ENCODE results near the gene PARP15.
"Not testable (repeated sequence)": the region's sequence is repeated elsewhere in the genome, so short reads cannot be mapped to it uniquely, and the experiment has no call there.

The PARP15 gene

DNA sequence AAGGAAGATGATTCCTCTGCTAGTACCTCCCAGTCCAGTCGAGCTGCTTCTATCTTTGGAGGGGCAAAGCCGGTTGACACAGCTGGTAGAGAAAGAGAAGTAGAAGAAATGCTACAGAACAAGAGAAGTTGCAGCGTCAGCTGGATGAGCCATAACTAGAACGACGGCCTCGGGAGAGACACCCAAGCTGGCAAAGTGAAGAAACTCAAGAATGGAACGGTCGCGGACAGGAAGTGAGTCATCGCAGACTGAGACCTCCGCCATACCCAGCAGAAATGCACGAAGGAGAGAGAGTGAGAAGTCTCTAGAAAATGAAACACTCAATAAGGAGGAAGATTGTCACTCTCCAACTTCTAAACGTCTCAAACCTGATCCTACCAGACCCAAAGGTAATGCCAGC, 84.2 kb downstream of the PARP15 start:
- DNase-seq (ENCODE audit: extremely low read depth in 1 of 2, low read depth in 1 of 2), result no peak

DNA sequence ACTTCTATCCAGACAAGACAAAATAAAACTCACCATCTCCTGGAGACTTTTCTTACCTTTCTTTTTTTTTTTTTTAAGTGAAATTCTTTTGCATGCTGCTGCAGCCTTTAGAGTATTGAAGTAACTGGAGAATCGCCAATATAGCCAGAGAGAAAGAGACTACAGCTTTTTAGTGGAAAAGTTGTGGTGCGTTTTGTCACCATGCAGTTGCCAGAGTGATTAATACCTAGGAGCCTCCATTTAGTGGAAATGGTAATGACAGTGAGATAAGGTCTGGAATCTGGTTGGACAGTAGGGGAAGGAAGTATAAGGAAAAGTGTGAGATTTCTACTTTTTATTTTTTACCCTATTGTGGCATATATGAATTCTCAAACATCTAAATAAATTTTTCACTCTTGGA, 85.1 kb downstream of the PARP15 start:
- DNase-seq (ENCODE audit: extremely low read depth in 1 of 2, low read depth in 1 of 2), result no peak

DNA sequence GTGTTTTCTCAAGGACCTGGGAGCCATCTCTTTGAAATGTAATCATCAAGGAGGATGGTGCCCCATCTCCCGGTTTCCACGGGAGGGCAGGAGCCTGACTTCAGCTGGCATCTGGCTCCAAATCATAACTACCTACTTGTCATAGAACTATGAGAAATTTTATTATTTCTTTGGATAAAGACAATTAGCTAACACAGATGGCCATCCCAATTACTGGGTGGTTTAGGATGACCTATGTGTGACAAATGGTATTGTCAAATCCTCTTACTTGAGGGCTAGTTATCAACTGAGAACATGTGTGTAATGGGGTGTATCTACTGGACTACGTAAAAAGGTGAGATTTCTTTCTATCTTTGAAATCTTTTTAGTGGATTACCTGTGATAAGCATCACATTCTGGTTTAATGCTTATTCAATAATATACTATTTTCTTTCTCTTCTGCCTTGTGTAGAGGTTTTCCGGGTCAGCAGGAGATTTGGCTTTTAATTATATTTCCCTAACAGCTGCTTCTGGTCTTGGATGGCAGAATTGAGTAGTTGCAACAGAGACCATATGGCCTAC, 87.9 kb downstream of the PARP15 start:
- DNase-seq (ENCODE audit: extremely low read depth in 1 of 2, low read depth in 1 of 2), result no peak

DNA sequence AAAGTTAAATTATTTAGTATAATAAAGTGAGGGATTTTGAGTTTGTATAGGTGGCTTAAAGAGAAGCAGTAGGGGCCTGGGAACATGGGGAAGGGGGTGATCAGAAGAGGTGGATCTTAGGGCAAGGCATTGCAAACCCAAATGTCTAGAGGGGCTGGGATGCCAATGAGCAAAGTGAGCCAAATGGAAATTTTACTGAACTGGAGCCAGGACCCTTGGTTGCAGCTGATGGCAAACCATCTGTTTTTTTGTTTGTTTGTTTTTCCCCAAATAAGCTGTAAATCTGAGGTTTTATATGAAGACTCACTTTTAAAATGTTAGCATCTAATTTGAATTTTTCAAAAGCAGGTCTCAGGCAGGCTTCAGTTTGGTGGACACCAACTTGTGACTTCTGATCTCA, 88.4 kb downstream of the PARP15 start:
- no peak for DNase-seq (ENCODE audit: extremely low read depth in 1 of 2, low read depth in 1 of 2)

DNA sequence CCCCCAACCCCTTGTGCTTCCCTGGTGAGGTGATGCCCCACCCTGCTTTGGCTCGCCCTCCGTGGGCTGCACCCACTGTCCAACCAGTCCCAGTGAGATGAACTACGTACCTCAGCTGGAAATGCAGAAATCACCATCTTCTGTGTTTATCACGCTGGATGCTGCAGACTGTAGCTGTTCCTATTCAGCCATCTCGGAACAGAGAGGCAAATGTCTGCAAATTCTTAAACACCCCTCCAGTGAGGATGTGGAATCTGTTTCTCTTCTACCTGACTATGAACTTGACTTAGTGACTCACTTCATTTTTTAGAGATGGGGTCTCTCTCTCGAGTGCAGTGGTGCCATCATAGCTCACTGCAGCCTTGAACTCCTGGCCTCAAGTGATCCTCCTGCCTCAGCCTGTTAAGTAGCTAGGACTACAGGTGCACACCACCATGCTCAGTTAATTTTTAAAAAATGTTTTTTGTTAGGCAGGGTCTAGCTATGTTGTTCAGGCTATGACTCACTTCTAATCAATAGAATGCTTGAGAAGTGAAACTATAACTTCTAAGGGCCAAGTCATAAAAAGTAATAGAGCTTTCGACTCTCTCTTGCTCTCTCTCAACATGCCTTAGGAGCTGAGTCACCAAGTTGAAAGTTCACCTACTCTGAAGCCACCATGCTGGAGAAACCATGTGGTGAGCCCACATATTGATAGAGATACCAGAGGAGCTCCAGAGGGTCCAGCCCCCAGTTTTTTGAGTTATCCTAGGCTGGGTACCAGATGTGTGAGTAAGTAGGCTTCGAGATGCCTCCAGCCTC, 91.7 kb downstream of the PARP15 start:
- DNase-seq (ENCODE audit: extremely low read depth in 1 of 2, low read depth in 1 of 2), result peak in 1 of 2 donors; percentile 60

DNA sequence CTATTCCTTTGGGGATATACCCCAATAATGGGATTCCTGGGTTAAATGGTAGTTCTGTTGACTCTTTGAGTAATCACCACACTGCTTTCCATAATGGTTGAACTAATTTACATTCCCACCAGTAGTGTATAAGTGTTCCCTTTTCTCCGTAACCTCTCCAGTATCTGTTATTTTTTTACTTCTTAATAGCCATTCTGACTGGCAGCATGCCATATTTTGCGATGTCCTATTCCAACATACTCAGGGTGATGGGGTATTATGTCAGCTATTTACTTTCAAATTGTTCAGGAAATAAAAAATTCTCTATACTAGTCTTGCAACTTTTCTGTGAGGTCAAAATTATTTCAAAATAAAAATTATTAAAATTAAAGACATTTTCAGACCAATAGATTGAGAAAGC, 94.1 kb downstream of the PARP15 start:
- DNase-seq (ENCODE audit: extremely low read depth in 1 of 2, low read depth in 1 of 2), result no peak

DNA sequence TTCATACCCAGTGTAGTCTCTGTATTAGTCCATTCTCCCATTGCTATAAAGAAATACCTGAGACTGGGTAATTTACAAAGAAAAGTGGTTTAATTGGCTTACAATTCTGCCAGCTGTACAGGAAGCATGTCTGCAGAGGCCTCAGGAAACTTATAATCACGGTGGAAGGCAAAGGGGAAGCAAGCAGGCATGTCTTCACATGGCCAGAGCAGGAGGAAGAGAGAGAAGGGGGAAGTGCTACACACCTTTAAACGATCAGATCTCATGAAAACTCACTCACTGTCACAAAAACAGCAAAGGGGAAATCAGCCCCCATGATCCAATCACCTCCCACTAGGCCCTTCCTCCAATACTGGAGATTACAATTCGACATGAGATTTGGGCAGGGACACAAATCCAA, 96.9 kb downstream of the PARP15 start:
- no peak for DNase-seq (ENCODE audit: extremely low read depth in 1 of 2, low read depth in 1 of 2)

DNA sequence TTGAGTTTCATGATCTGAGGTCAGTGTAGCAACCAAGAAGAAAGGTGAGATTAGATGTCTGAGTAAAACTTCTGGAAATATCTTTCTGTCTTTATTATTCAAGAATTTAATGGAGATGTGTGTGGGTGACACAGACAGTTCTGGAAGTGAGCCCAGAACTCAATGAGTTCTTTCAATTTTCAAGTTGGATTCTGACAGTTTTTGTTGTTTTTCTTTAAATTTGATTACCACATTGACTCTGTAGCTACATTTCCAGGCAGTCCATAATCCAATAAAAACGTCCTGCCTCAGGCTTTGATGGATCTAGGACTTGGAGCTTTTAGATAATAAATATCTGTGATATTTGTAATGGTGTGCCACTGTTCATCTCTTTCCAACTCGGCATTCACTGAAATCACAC, 99.3 kb downstream of the PARP15 start:
- DNase-seq (ENCODE audit: extremely low read depth in 1 of 2, low read depth in 1 of 2), result no peak

DNA sequence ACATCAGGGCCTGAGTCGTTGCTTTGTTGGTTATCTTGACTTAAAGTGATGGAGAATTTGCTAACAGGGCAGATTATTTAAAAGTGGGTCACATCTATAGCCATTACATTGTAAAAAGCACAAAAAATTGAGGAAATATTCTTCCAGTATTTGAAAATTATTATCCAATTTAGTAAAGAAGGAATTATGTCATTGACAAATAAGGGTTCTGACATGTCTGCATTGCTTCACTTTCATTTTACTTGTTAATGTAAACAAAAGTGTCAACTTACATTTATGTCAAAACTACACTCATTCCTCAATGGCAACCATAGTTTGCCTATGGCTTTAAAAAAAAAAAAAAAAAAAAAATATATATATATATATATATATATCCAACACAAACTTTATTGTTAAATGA, 99.8 kb downstream of the PARP15 start:
- no peak for DNase-seq (ENCODE audit: extremely low read depth in 1 of 2, low read depth in 1 of 2)

DNA sequence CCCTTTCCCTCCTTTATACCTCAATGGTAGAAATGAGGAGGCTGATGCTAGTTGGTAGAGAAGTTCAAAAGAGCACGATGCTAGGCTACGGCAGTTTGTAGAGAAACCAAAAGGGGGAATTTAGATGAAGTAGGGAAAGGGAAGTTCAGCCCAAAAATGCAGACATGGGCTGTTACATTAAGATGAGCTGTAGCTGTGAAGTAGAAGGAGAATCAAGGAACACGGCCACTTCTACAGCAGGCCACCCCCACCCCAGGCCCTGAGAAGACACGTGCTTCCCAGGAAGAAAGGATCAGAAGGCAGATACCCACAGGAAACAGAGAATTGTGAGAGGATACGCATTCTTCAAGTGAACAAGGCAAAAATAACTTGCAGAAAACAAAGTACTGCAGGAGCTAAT, 101.1 kb downstream of the PARP15 start:
- DNase-seq (ENCODE audit: extremely low read depth in 1 of 2, low read depth in 1 of 2), result no peak

DNA sequence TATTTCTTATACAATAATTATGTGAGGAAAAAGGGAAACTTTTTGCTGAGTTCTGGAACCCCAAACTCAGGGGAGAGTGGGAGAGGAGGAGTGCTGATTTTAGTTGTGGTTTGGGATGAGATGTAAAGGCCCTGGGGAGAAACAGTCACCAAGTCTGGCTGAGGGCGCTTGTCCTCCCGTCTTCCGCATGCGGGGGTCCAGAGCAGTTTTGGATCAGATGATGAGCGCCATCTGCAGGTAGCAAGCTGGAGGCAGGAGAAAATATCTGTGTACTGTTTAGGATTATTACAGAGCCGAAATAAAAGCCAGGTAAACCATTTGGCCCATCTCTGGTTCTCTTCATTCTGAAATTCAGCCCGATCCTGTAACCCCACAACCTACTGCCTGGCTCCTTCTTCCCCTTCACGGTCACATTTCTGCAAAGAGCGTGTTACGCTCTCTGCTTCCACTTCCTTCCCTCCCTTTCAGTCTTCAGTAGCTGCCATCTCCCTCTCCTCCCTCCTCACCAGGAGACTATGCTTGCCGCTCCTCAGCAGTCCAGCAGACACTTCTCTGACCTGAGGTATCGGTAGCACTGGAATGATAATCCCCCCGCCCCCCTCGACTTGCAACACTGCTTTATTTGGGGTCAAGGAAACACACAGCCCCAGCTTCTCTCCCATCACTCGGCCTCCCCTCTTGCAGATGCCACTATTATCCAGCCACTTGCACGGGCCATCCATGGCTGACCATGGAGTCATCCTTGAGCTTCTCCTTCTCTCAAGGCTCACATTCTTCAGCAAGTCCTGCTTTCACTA, 101.8 kb downstream of the PARP15 start:
- peak in 1 of 2 donors; percentile 66 for DNase-seq (ENCODE audit: extremely low read depth in 1 of 2, low read depth in 1 of 2)

DNA sequence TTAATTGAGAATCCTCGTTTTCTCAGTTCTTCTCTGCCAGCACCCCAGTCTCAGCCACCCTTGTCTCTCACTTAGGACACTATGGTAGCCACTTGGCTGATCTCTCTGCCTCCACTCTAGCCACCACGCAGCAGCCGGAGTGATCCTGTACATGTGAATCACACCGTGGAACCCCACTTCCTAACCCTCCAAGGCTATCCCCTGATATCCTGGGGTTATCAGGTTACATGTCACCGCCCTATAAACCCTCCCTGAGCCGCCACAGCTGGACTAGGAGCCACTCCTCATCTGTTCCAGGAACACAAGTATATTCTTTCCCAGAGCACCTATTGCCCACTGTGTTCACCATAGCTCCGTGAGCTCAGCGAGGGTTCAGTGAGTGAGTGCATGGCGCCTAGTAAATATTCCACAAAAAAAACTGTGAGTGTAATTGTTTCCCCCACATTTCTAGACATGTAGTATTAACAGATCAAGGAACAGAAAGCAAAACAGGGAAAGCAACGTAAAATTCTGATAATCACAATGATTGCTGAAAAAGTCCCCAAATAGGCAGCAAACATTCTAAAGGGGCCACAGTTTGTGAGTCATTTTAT, 102.5 kb downstream of the PARP15 start:
- no peak for DNase-seq (ENCODE audit: extremely low read depth in 1 of 2, low read depth in 1 of 2)

DNA sequence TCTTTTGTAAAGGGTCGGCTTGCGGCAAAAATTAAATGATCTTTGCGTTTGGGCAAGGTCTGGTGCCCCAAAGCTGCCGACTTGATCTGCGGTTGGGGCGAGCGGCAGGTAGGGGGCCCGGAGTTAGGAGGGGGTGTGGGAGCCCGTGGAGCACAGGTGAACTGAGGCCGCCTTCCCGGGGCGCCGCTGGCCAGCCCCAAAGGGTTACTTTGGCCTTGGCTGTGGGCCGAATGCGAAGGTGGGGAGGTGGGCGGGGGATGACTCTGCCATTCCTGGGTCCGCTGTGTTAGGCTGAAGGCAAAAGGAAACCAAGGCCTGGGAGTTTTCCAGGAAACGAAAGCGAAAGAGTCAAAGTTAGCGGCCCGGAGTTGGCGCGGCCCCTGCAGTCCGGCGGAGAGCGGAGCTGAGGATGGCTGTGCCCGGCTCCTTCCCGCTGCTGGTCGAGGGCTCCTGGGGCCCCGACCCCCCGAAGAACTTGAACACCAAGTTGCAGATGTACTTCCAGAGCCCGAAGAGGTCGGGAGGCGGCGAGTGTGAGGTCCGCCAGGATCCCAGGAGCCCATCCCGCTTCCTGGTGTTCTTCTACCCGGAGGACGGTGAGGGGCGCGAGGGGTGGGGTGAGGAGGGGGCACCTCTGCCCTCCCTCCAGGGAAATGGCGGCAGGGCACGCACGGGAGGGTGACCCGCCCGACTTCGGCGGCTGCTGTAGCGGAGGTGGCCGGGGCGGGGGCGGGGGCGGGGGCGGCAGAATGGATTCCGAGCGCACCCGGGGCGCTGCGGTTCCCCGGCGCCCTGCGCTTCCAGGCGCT, 103.2 kb downstream of the PARP15 start, which contains the start of gene PARP14:
Gene PARP14 (plus strand): TSS at position 365 of the 809 bp plus-strand sequence. CDS start 45 bp downstream, at position 410.
- DNase-seq (ENCODE audit: extremely low read depth in 1 of 2, low read depth in 1 of 2), result peak; percentile 31 to 44

DNA sequence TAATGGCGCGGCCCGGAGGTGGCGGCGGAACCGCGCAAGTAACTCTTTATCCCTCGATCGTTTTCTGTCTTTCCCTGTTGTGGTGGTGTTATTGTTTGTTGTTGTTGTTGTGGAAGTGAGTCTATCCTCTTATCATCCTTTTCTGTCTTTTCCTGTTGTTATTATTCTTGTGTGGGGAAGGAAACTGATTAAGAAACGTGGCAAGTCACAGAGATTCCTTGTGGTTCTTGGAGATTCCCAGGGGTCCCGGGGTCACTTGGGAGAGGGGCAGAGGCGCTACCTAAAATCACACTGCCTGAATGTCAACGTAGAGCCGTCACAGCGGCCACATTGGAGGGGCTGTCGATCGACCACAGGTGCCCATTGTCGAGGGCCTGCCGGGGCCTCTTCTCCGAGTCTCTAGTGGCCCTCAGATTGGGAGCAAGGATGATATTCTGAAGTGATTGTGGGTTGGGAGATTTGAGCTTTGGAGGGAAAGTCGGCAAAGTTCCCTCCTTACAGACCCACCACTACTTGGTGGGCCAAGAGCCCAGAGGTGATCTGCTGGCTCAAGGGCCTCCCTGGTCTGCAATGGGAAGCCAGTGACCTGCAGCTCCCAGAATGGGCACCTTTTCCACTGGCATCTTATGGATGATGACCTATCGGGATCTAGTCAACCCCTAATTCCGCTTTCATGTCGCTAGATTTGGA, 104.0 kb downstream of the PARP15 start:
- DNase-seq (ENCODE audit: extremely low read depth in 1 of 2, low read depth in 1 of 2), result no peak

DNA sequence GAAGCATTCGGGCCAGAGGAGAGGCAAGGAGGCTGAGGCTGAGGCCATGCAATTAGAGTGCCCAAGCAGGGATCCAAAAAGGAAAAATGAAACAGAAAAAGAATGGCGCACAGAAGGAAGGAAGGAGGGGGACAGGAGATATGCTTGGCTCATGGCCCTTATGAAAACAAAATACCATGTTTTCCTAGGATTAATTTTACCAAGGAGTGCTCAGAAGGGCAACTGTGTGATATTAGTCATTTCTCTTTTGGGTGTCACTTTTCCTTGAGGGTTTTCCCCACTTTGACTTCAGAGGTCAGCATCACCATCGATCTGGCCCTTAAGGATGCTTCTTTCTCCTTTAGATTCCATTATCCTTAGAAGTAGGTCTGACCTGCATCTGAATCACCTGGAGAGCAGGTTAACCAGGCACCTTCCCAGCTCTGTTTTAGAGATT, 104.5 kb downstream of the PARP15 start:
- DNase-seq (ENCODE audit: extremely low read depth in 1 of 2, low read depth in 1 of 2), result no peak

DNA sequence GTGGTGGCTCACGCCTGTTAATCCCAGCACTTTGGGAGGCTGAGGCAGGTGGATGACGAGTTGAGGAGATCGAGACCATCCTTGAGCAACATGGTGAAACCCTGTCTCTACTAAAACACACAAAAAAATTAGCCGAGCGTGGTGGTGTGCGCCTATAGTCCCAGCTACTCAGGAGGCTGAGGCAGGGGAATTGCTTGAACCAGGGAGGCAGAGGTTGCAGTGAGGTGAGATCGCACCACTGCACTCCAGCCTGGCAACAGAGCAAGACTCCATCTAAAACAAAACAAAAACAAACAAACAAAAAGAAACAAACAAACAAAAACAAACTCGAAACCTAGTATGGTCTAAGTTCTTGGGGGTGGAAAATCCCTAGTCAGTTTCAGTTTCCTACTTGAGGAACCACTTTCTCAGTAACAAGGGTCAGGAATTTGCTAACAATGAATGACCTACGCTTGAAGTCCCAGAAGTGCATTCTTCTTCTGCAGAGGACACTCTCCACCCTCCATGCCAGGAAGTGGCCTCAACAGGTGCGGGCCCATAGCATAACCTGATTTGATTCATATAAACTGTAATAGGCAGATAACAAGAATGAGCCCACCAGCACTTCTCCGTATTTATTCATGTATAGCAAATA, 105.4 kb downstream of the PARP15 start:
- DNase-seq (ENCODE audit: extremely low read depth in 1 of 2, low read depth in 1 of 2), result not testable (repeated sequence)

DNA sequence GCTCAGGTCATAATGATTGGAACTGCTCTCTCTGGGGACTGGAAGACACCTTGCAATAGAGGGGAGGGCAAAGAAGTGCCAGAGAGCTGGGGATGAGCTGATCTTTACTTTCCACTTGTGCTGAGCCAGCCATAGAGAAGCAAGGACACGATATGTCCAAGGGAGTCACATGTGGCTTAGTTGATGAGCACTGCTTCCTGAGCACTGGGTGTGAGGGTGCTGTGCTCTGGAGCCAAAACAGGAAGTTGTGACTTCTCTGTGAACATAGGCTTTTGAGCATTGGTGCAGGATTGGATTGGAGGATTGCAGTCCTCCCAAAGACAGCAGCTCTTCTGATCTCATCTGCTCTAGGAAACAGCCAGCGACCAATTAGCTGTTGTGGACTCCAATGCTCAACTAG, 109.8 kb downstream of the PARP15 start:
- DNase-seq (ENCODE audit: extremely low read depth in 1 of 2, low read depth in 1 of 2), result no peak
